ENCODE data around the gene STC2. TPM values are rescaled to one million over a fixed set of nuclear protein-coding genes. Genes with fewer than 3 reads are reported as not detected.

Gene STC2
- total and polyA plus RNA-seq, 2 of the 8 experiments (the other 6 are each of a cell fraction or from before 2014, with no cell fraction given), result 26.4 to 53.1 TPM

GRCh38 chr5:173293817-173294672, 34.2 kb downstream of the STC2 start (continued):
- TF ChIP-seq FOSL1 (IDR thresholded peaks at IDR 0.05; ENCODE audit: insufficient read depth, low read depth, low read length), result no peak
- TF ChIP-seq E2F6 (IDR thresholded peaks at IDR 0.05), result peak; percentile 57
- 0 out of 4 replicates have a peak, but pooled peaks of 1 of the 2 experiments have one; percentile 47 for TF ChIP-seq SIN3A (conservative IDR thresholded peaks at IDR 0.05 in 1 of 2, IDR thresholded peaks at IDR 0.05 in 1 of 2; ENCODE audit: low read depth in 1 of 2, low read length in 2 of 2)
- peak; percentile 27 for TF ChIP-seq ASH2L (IDR thresholded peaks at IDR 0.05; ENCODE audit: low read length)
- no peak for TF ChIP-seq HDAC6 (IDR thresholded peaks at IDR 0.05; ENCODE audit: low read depth, low read length)
- peak; percentile 28; the same call in 1 of the 2 replicates for TF ChIP-seq MAX (IDR thresholded peaks at IDR 0.05)
- TF ChIP-seq CTBP2 (IDR thresholded peaks at IDR 0.05; ENCODE audit: borderline replicate concordance, insufficient read depth, insufficient read length, low read length), result no peak
